IMR-90 (cell line): ENCODE data around the gene GRAMD4. TPM values are rescaled to one million over a fixed set of nuclear protein-coding genes. Genes with fewer than 3 reads are reported as not detected.

Experiments
- ATAC-seq: fragments of 200-7000 bp; cut with Tn5 transposase; 2 replicates; pipeline ENCODE4 v1.9.1; 2020; ENCODE audit warnings: low read depth, mild to moderate bottlenecking, moderate library complexity
- BruUV-seq: library from RNA; stranded (reverse); fragments of 400-500 nt; replicated peaks from 2 replicates; lab custom pipeline; 2021; lab: Mats Ljungman, UMichigan
- CTCF ChIA-PET: fragments of 300-600 bp; formaldehyde crosslinking; extraction: SDS; loops from one replicate; lab custom pipeline; 2021; ENCODE audit warnings: antibody characterized with exemption; lab: Yijun Ruan, JAX
- POLR2A ChIA-PET: fragments of 300-600 bp; sonication (Branson Sonifier 250); formaldehyde crosslinking; loops from one replicate; lab custom pipeline; 2022; ENCODE audit warnings: antibody characterized with exemption; ENCODE audit not compliant: unreplicated experiment; lab: Charles Lee
- DNase-seq: peaks from one replicate; pipeline ENCODE4 v3.0.0; 2013
- H2AFZ ChIP-seq: replicated peaks from 2 replicates; pipeline ENCODE3; 2013; ENCODE audit warnings: low read length, mild to moderate bottlenecking; ENCODE audit not compliant: poor library complexity
- H2AK5ac ChIP-seq: 2 replicates; pipeline ENCODE4 v1.6.1; 2013; ENCODE audit warnings: low read depth, low read length, inconsistent platforms
- H2AK9ac ChIP-seq: replicated peaks from 2 replicates; pipeline ENCODE3; 2013; ENCODE audit warnings: mild to moderate bottlenecking, low read depth, low read length, moderate library complexity; ENCODE audit not compliant: poor library complexity
- H2BK120ac ChIP-seq: 2 replicates; pipeline ENCODE4 v1.6.1; 2013; ENCODE audit warnings: low read depth, low read length, inconsistent platforms
- H2BK15ac ChIP-seq: 3 replicates; pipeline ENCODE4 v1.6.1; 2013; ENCODE audit warnings: low read depth, low read length, inconsistent platforms
- H2BK20ac ChIP-seq: 2 replicates; pipeline ENCODE4 v1.6.1; 2013; ENCODE audit warnings: low read depth, mild to moderate bottlenecking, inconsistent platforms, low read length, moderate library complexity
- H2BK5ac ChIP-seq: 2 replicates; pipeline ENCODE4 v1.6.1; 2013; ENCODE audit warnings: mild to moderate bottlenecking, low read depth, low read length, inconsistent platforms; ENCODE audit not compliant: poor library complexity, severe bottlenecking
- H3K14ac ChIP-seq: replicated peaks from 2 replicates; pipeline ENCODE4 v1.6.1; 2013; ENCODE audit warnings: low read depth, low read length, inconsistent platforms
- H3K18ac ChIP-seq: 2 replicates; pipeline ENCODE4 v1.6.1; 2013; ENCODE audit warnings: low read depth, low read length, control low read depth
- H3K23ac ChIP-seq: 2 replicates; pipeline ENCODE4 v1.6.1; 2013; ENCODE audit warnings: low read depth, low read length, inconsistent platforms
- H3K27ac ChIP-seq: 2 replicates; pipeline ENCODE4 v1.5.1; 2013; ENCODE audit warnings: mild to moderate bottlenecking, control low read depth, low read length; ENCODE audit not compliant: insufficient read depth
- H3K27me3 ChIP-seq: 2 replicates; pipeline ENCODE4 v1.6.1; 2013; ENCODE audit warnings: low read length; ENCODE audit not compliant: control insufficient read depth, insufficient read depth
- H3K36me3 ChIP-seq: 2 replicates; pipeline ENCODE4 v1.6.1; 2013; ENCODE audit warnings: low read length, mixed read lengths; ENCODE audit not compliant: control insufficient read depth, insufficient read depth
- H3K4ac ChIP-seq: 2 replicates; pipeline ENCODE4 v1.6.1; 2013; ENCODE audit warnings: low read depth, low read length, inconsistent platforms
- H3K4me1 ChIP-seq: 2 replicates; pipeline ENCODE4 v1.6.1; 2013; ENCODE audit warnings: low read length, mixed read lengths; ENCODE audit not compliant: control insufficient read depth, insufficient read depth
- H3K4me2 ChIP-seq: 2 replicates; pipeline ENCODE4 v1.6.1; 2013; ENCODE audit warnings: low read depth, mild to moderate bottlenecking, control low read depth, low read length, moderate library complexity
- H3K4me3 ChIP-seq: 2 replicates; pipeline ENCODE4 v1.5.1; 2013; ENCODE audit warnings: low read depth, mild to moderate bottlenecking, control low read depth, low read length, moderate library complexity; ENCODE audit not compliant: insufficient read depth
- H3K56ac ChIP-seq: 2 replicates; pipeline ENCODE4 v1.6.1; 2013; ENCODE audit warnings: low read length, inconsistent platforms; ENCODE audit not compliant: insufficient read depth; ENCODE audit errors: extremely low read depth
- H3K79me1 ChIP-seq, 2 experiments: 2 replicates each; pipeline ENCODE4 v1.6.1; 2013; ENCODE audit warnings: low read length in 2 of 2, inconsistent platforms in 1 of 2, low read depth in 1 of 2
- H3K9ac ChIP-seq: 2 replicates; pipeline ENCODE4 v1.6.1; 2013; ENCODE audit warnings: low read depth, low read length, control low read depth
- H3K9me1 ChIP-seq: 2 replicates; pipeline ENCODE4 v1.6.1; 2013; ENCODE audit warnings: low read length, inconsistent platforms; ENCODE audit not compliant: insufficient read depth
- H3K9me3 ChIP-seq: 2 replicates; pipeline ENCODE4 v1.6.1; 2013; ENCODE audit warnings: low read length; ENCODE audit not compliant: control insufficient read depth, insufficient read depth
- H4K20me1 ChIP-seq: 2 replicates; pipeline ENCODE4 v1.6.1; 2013; ENCODE audit warnings: low read length, inconsistent platforms; ENCODE audit not compliant: insufficient read depth
- H4K5ac ChIP-seq: 2 replicates; pipeline ENCODE4 v1.6.1; 2013; ENCODE audit warnings: mild to moderate bottlenecking, low read depth, low read length, control low read depth
- H4K8ac ChIP-seq, 2 experiments: 2 replicates each; pipeline ENCODE4 v1.6.1; 2013; ENCODE audit warnings: low read depth in 2 of 2, low read length in 2 of 2, control low read depth in 1 of 2, inconsistent platforms in 1 of 2
- H4K91ac ChIP-seq: 2 replicates; pipeline ENCODE4 v1.6.1; 2013; ENCODE audit warnings: low read depth, low read length, inconsistent platforms; ENCODE audit not compliant: insufficient read depth
- FOS ChIP-seq: fragments of 150-350 bp; IDR thresholded peaks from 2 replicates; pipeline ENCODE4 v1.6.1; 2016; ENCODE audit warnings: low read depth, low read length
- MXI1 ChIP-seq: IDR thresholded peaks from 2 replicates; pipeline ENCODE4 v1.6.1; 2012; ENCODE audit warnings: low read depth, mild to moderate bottlenecking, low read length, moderate library complexity, borderline replicate concordance
- NFE2L2 ChIP-seq: fragments of 150-350 bp; IDR thresholded peaks from 2 replicates; pipeline ENCODE4 v1.6.1; 2016; ENCODE audit warnings: low read depth, mild to moderate bottlenecking, low read length
- WGBS, 2 experiments: methylation state at CpG; one replicate each; pipeline versions ENCODE4 v1.1.5 to v1.1.7; 2013; ENCODE audit warnings: missing lambda C conversion rate in 2 of 2; ENCODE audit not compliant: insufficient read length in 1 of 2; ENCODE audit errors: extremely low coverage in 2 of 2; 5-methylcytosine and 5-hydroxymethylcytosine counted together
- dilution Hi-C: fragments of 300-500 bp; cut with HindIII; formaldehyde crosslinking; loops from one replicate; pipeline ENCODE4 v1.14.3; 2018; ENCODE audit warnings: low sequenced_read_pairs; ENCODE audit not compliant: unreplicated experiment
- in situ Hi-C: fragments of 300-500 bp; cut with MboI; formaldehyde crosslinking; loops from 3 replicates; pipeline ENCODE4 v1.14.3; 2019; ENCODE audit warnings: low sequenced_read_pairs, inconsistent platforms, mixed read lengths
- intact Hi-C: fragments of 100-400 bp; cut with micrococcal nuclease; formaldehyde crosslinking; loops from 2 replicates; pipeline ENCODE4 v1.10.0; 2022
- polyA plus RNA-seq, 3 experiments: library from polyadenylated mRNA; depleted of rRNA; stranded (reverse); fragments of >200 nt; gene quantifications; 2 replicates each; pipeline ENCODE4 v1.2.3, GENCODE V29; 2012; ENCODE audit warnings: low replicate concordance in 1 of 3
- total RNA-seq: library from RNA; depleted of rRNA; stranded (reverse); fragments of >200 nt; gene quantifications from 2 replicates; pipeline ENCODE4 v1.2.3, GENCODE V29; 2012

Gene GRAMD4
- total and polyA plus RNA-seq, 2 of the 4 experiments (the other 2 are of a cell fraction): 2.7 to 5.8 TPM

DNA sequence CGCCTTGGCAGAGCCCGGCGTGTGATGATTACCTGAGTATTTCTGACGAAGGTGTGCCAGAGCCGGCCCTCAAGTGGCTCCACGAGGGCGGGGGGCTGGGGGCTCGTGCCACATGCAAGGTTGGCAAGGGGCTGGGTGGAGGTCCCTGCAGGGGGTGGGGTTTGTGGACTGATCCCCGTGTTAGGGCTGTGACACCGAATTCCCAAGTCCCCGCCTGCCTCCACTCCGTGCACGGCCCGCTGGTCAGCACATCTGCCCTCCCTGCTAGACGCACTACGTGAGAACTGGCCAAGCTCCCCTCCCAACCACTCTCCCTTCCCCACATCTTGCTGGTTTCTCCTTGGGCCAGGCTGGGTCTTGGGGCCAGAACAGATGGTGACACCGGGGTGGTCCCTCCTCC, 34.2 kb downstream of the GRAMD4 start:
- ChIA-PET CTCF (no interaction called here), POLR2A (no interaction called here)
- 93% methylated on average over 3 of the region's 17 CpGs; no CpG with 5 or more reads in 1 of the 2 experiments for WGBS, 2 experiments
- Histone ChIP-seq H3K9me1 (peaks cover 3% of the 10 kb centered on the region; the same call in 1 of the 2 replicates), H3K18ac (no peak overlapping the region), H4K8ac (no peak overlapping the region), H3K14ac (no peak overlapping the region), H3K56ac (no peak overlapping the region), H3K23ac (no peak overlapping the region), H2BK120ac (no peak overlapping the region), H4K20me1 (peaks cover 11% of the 10 kb centered on the region), H3K79me1 (peaks cover 2 to 3% of the 10 kb centered on the region in 2 experiments; a peak in 1 of 4 replicates), H3K27ac (no peak overlapping the region), H3K36me3 (peaks cover 7% of the 10 kb centered on the region; the same call in 1 of the 2 replicates), H3K27me3 (no peaks in the 10 kb centered on the region), H3K4ac (no peak overlapping the region), H2AK9ac (no peak overlapping the region), H3K4me3 (no peak overlapping the region), H3K9ac (no peak overlapping the region), H2AFZ (no peak overlapping the region), H4K91ac (no peak overlapping the region), H3K4me2 (no peak overlapping the region), H3K4me1 (peaks cover 22% of the 10 kb centered on the region; the same call in 1 of the 2 replicates), H4K5ac (no peak overlapping the region), H2BK5ac (no peak overlapping the region), H2AK5ac (no peak overlapping the region), H2BK15ac (no peak overlapping the region), H3K9me3 (no peaks in the 10 kb centered on the region), H2BK20ac (no peak overlapping the region)
- in situ Hi-C loops: no loop called here
- TF ChIP-seq NFE2L2 (no peak), MXI1 (no peak), FOS (no peak)
- ATAC-seq (no peak), DNase-seq (no peak)
- intact Hi-C loops: no loop called here
- no TSS peak for BruUV-seq
- dilution Hi-C loops: no loop called here
